ENCODE measurements around the gene MRM2.

The MRM2 gene

GRCh38 chr7:2258661-2259365, 16.8 kb upstream of the MRM2 start:
- peak overlapping the region; percentile 55 to 59 for H3K4me3 Mint-ChIP-seq
- H3K27ac Mint-ChIP-seq, result peak overlapping the region; percentile 1 to 58
- peaks cover 7% of the 10 kb centered on the region for H3K36me3 Mint-ChIP-seq (ENCODE audit: insufficient read depth)
- DNase-seq (peak; percentile 30 to 35 (median 32)), ATAC-seq (replicated peaks) (peak; percentile 89)
- H3K4me1 Mint-ChIP-seq (ENCODE audit: low read depth in 2 of 2), result peaks cover 10 to 17% of the 10 kb centered on the region in 2 donors
- H3K9me3 Mint-ChIP-seq, result no peaks in the 10 kb centered on the region
- H3K27me3 Mint-ChIP-seq, result no peaks in the 10 kb centered on the region

- Mint-ChIP-seq H3K27me3 (no peaks in the 10 kb centered on the region), H3K4me1 (ENCODE audit: low read depth in 2 of 2) (peaks cover 14 to 20% of the 10 kb centered on the region in 2 donors), H3K4me3 (no peak overlapping the region)
Observed at GRCh38 chr7:2257651-2258050, 15.6 kb upstream of the MRM2 start.

GRCh38 chr7:2257046-2257551, 15.1 kb upstream of the MRM2 start:
- Mint-ChIP-seq H3K4me1 (ENCODE audit: low read depth in 2 of 2) (peaks cover 14 to 20% of the 10 kb centered on the region in 2 donors), H3K36me3 (ENCODE audit: insufficient read depth) (peaks cover 5% of the 10 kb centered on the region), H3K27ac (no peak overlapping the region), H3K9me3 (no peaks in the 10 kb centered on the region), H3K27me3 (no peaks in the 10 kb centered on the region), H3K4me3 (no peak overlapping the region)
- no peak for ATAC-seq (replicated peaks)
- no peak for DNase-seq

More at GRCh38 chr7:2257651-2258050, 15.6 kb upstream of the MRM2 start:
- no peaks in the 10 kb centered on the region for H3K9me3 Mint-ChIP-seq
- ATAC-seq (replicated peaks) (no peak), DNase-seq (no peak)
- H3K27ac Mint-ChIP-seq, result peak overlapping the region; percentile 58 to 81
- peaks cover 7% of the 10 kb centered on the region for H3K36me3 Mint-ChIP-seq (ENCODE audit: insufficient read depth)

- peaks cover 3% of the 10 kb centered on the region for H3K36me3 Mint-ChIP-seq (ENCODE audit: insufficient read depth)
- H3K4me3 Mint-ChIP-seq, result no peak overlapping the region
Observed at GRCh38 chr7:2256306-2257045, 14.5 kb upstream of the MRM2 start.

GRCh38 chr7:2255145-2256139, 13.4 kb upstream of the MRM2 start:
- H3K9me3 Mint-ChIP-seq, result no peaks in the 10 kb centered on the region
- ATAC-seq (replicated peaks) (no peak), DNase-seq (no peak)
- no peak overlapping the region for H3K27ac Mint-ChIP-seq
- H3K4me3 Mint-ChIP-seq, result peak overlapping the region in 1 of 2 donors; percentile 31
- peaks cover 6% of the 10 kb centered on the region for H3K36me3 Mint-ChIP-seq (ENCODE audit: insufficient read depth)
- peaks cover 14 to 18% of the 10 kb centered on the region in 2 donors for H3K4me1 Mint-ChIP-seq (ENCODE audit: low read depth in 2 of 2)
- H3K27me3 Mint-ChIP-seq, result no peaks in the 10 kb centered on the region

More at GRCh38 chr7:2256306-2257045, 14.5 kb upstream of the MRM2 start:
- DNase-seq (no peak), ATAC-seq (replicated peaks) (no peak)
- Mint-ChIP-seq H3K27ac (no peak overlapping the region), H3K27me3 (no peaks in the 10 kb centered on the region), H3K4me1 (ENCODE audit: low read depth in 2 of 2) (peaks cover 14 to 18% of the 10 kb centered on the region in 2 donors), H3K9me3 (no peaks in the 10 kb centered on the region)

GRCh38 chr7:2254429-2255144, 12.6 kb upstream of the MRM2 start:
- no peaks in the 10 kb centered on the region for H3K9me3 Mint-ChIP-seq
- H3K27ac Mint-ChIP-seq, result peak overlapping the region in 1 of 2 donors; percentile 78
- H3K36me3 Mint-ChIP-seq (ENCODE audit: insufficient read depth), result peaks cover 10% of the 10 kb centered on the region
- H3K4me3 Mint-ChIP-seq, result no peak overlapping the region
- no peak for ATAC-seq (replicated peaks)
- peaks cover 14 to 20% of the 10 kb centered on the region in 2 donors for H3K4me1 Mint-ChIP-seq (ENCODE audit: low read depth in 2 of 2)
- no peaks in the 10 kb centered on the region for H3K27me3 Mint-ChIP-seq
- DNase-seq, result no peak

GRCh38 chr7:2253525-2254244, 11.7 kb upstream of the MRM2 start:
- DNase-seq (no peak), ATAC-seq (replicated peaks) (no peak)
- H3K27ac Mint-ChIP-seq, result peak overlapping the region; percentile 78 to 84
- H3K4me3 Mint-ChIP-seq, result no peak overlapping the region
- peaks cover 15% of the 10 kb centered on the region for H3K36me3 Mint-ChIP-seq (ENCODE audit: insufficient read depth)
- no peaks in the 10 kb centered on the region for H3K9me3 Mint-ChIP-seq
- no peaks in the 10 kb centered on the region for H3K27me3 Mint-ChIP-seq
- H3K4me1 Mint-ChIP-seq (ENCODE audit: low read depth in 2 of 2), result peaks cover 11 to 17% of the 10 kb centered on the region in 2 donors

- no peak for ATAC-seq (replicated peaks)
- DNase-seq, result no peak
- Mint-ChIP-seq H3K9me3 (no peaks in the 10 kb centered on the region), H3K36me3 (ENCODE audit: insufficient read depth) (peaks cover 15% of the 10 kb centered on the region), H3K27me3 (no peaks in the 10 kb centered on the region), H3K4me1 (ENCODE audit: low read depth in 2 of 2) (peaks cover 15 to 22% of the 10 kb centered on the region in 2 donors), H3K27ac (peak overlapping the region in 1 of 2 donors; percentile 84), H3K4me3 (no peak overlapping the region)
Observed at GRCh38 chr7:2253021-2253420, 11.0 kb upstream of the MRM2 start.

- ATAC-seq (replicated peaks) (peak; percentile 84), DNase-seq (no peak)
- Mint-ChIP-seq H3K4me1 (ENCODE audit: low read depth in 2 of 2) (peaks cover 16 to 24% of the 10 kb centered on the region in 2 donors), H3K27ac (peak overlapping the region in 1 of 2 donors; percentile 84), H3K36me3 (ENCODE audit: insufficient read depth) (peaks cover 12% of the 10 kb centered on the region), H3K9me3 (no peaks in the 10 kb centered on the region), H3K4me3 (no peak overlapping the region), H3K27me3 (no peaks in the 10 kb centered on the region)
Observed at GRCh38 chr7:2251841-2252771, 10.1 kb upstream of the MRM2 start.

- Mint-ChIP-seq H3K27me3 (no peaks in the 10 kb centered on the region), H3K4me1 (ENCODE audit: low read depth in 2 of 2) (peaks cover 16 to 24% of the 10 kb centered on the region in 2 donors), H3K4me3 (no peak overlapping the region), H3K36me3 (ENCODE audit: insufficient read depth) (peaks cover 12% of the 10 kb centered on the region), H3K9me3 (no peaks in the 10 kb centered on the region), H3K27ac (no peak overlapping the region)
- no peak for ATAC-seq (replicated peaks)
- no peak for DNase-seq
Observed at GRCh38 chr7:2251381-2251780, 9.4 kb upstream of the MRM2 start.

GRCh38 chr7:2249744-2250323, 7.8 kb upstream of the MRM2 start:
- DNase-seq (no peak), ATAC-seq (replicated peaks) (no peak)
- Mint-ChIP-seq H3K4me3 (no peak overlapping the region), H3K9me3 (no peaks in the 10 kb centered on the region), H3K4me1 (ENCODE audit: low read depth in 2 of 2) (peaks cover 13 to 20% of the 10 kb centered on the region in 2 donors), H3K36me3 (ENCODE audit: insufficient read depth) (peaks cover 14% of the 10 kb centered on the region), H3K27me3 (no peaks in the 10 kb centered on the region), H3K27ac (no peak overlapping the region)
